NCI-H2081 (cell line): ENCODE data around the gene OR56A3.
A peak's percentile ranks its signal among the peaks of the same experiment; 100 is the strongest.
"Not testable (repeated sequence)": the region's sequence is repeated elsewhere in the genome, so short reads cannot be mapped to it uniquely, and the experiment has no call there.

Experiments used
- DNase-seq, 2 experiments: peaks; one replicate each; lab custom pipeline; 2025; lab: John Stamatoyannopoulos, UW

The OR56A3 gene, protein sequence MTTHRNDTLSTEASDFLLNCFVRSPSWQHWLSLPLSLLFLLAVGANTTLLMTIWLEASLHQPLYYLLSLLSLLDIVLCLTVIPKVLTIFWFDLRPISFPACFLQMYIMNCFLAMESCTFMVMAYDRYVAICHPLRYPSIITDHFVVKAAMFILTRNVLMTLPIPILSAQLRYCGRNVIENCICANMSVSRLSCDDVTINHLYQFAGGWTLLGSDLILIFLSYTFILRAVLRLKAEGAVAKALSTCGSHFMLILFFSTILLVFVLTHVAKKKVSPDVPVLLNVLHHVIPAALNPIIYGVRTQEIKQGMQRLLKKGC

GRCh38 chr11:5941951-5942350, at the start of gene OR56A3:
OR56A3 (plus strand) TSS chr11:5942251; CDS start chr11:5947347, 5,096 bp downstream.
- no peak for DNase-seq

DNA sequence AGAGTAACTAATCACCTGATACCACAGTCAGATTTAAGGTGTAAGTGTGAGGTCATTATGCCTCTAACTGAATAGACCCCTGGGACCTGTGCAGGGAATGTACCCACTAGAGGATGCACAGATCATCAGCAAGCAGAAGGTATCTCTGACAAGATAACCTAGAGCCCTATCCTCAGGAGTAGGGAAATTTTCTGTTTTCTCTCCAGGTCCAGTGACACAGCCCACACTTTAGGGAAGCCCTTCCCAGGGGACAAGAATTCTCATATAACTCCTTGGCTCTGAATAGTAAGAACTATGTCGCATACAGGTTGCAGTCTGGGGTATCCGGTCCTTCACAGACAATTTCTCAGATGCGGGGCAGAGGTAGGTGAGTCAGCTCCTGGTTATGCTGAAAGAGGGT, 49.1 kb upstream of the OR56A3 start, which contains the start of gene OR52E5:
Gene OR52E5, plus strand, starts transcription at position 301 of the 400 bp plus-strand sequence. CDS start 7,569 bp downstream, outside the sequence.
- no peak for DNase-seq

- no peak for DNase-seq
These were observed 42.5 kb upstream of the OR56A3 start for GRCh38 chr11:5899534-5899933.

DNA sequence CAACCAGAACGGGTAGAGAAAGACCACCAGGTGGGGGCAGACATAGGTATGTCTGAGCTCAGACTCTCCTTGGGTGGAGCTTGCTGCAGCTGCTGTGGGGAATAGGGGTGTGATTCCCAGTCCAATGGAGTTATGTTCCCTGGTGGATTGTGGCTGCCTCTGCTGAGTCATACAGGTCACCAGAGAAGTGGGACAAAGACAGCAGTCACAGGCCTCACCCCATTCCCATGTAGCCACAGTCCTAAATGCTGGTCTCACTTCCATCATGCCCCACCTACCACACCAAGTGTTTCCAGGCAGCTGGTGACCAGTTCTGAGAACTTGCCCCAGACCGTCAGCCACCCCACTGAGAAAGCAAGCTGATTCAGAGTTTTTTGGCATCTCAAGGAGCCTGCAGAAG, 31.5 kb upstream of the OR56A3 start:
- DNase-seq, result no peak

- DNase-seq, result no peak
These were observed 19.2 kb upstream of the OR56A3 start for GRCh38 chr11:5922749-5923426.

DNA sequence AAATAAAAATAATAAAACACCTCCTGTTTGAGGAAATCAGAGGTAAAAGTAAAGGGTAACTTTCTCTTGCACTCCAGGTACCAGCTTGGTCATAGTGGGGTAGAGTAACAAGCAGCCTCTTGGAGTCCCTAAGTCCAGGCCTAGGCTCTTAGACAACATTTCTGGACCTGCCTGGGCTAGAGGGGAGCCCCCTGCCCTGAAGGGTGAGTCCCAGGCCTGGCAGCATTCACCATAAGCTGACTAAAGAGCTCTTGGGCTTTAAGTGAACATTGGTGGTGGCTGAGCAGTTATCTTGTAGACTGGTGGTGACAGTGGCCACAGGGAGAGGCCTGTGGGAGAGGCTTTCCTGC, 18.6 kb upstream of the OR56A3 start:
- DNase-seq, result no peak

GRCh38 chr11:5923794-5924193, 18.3 kb upstream of the OR56A3 start:
- no peak for DNase-seq

DNA sequence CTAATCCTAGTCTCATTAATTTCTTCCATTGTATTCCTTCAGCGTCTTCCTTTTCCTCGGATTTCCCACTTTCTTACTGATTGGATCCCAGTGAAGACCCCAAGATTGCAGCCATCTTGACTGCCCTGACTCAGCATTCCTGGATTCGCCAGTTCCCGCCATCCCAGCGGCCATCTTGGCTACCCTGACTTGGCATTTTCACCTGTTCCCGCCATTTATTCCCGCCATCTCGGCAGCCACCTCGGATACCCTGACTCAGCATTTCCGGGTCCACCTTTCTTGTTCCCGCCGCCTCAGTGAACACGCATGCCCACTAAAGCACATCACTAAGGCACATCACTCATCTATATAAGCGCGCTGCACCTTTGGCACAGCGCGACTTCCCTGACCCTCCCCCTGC, 13.8 kb upstream of the OR56A3 start:
- DNase-seq, result no peak

- DNase-seq, result no peak
These were observed 13.2 kb upstream of the OR56A3 start for GRCh38 chr11:5928811-5929210.

GRCh38 chr11:5929571-5930368, 12.3 kb upstream of the OR56A3 start:
- DNase-seq, result no peak

- no peak for DNase-seq
These were observed 11.4 kb upstream of the OR56A3 start for GRCh38 chr11:5930614-5931013.

- DNase-seq, result no peak
These were observed 11.0 kb upstream of the OR56A3 start for GRCh38 chr11:5931061-5931460.

DNA sequence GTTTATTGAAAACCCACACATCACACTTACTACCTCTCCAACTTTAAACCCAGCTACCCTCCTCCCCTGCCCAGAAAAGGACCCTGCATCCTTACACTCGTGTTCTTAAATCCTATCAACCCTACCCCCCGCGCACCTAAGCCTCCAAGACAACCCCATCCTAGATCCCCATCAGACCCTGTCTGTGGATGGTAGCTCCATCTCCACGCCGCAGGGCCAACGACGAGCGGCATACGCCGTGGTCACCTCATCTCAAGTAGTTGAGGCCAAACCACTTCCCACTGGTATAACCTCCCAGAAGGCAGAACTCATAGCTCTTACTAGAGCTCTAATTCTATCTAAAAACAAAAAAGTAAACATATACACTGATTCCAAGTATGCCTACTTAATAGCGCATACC, 9.4 kb upstream of the OR56A3 start:
- no peak for DNase-seq

GRCh38 chr11:5933116-5933515, 8.9 kb upstream of the OR56A3 start:
- DNase-seq, result no peak

- peak; percentile 53 to 65 for DNase-seq
These were observed 4.0 kb upstream of the OR56A3 start for GRCh38 chr11:5937868-5938602.

DNA sequence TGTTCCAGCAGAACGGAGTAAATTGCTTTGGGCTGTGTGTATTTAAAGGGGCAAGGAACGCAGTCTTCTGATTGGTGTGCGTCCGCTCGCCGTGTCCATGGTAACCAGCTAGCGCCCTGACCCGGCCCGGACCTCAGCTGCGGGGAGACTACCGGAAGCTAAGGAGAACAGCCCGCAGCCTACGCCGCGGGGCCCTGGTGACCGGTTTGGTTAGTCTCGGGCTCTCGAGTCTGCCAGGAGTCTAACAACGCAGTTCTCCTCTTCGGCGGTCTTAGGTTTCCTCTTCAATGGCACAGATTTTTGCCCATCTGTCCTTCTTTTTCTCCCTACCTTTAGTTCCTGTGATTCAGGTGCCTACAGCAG, 3.5 kb upstream of the OR56A3 start:
- DNase-seq, result peak; percentile 41 to 52

GRCh38 chr11:5940748-5941147, 1.3 kb upstream of the OR56A3 start:
- no peak for DNase-seq

- no peak for DNase-seq
These were observed 13.5 kb downstream of the OR56A3 start for GRCh38 chr11:5955586-5955985.

DNA sequence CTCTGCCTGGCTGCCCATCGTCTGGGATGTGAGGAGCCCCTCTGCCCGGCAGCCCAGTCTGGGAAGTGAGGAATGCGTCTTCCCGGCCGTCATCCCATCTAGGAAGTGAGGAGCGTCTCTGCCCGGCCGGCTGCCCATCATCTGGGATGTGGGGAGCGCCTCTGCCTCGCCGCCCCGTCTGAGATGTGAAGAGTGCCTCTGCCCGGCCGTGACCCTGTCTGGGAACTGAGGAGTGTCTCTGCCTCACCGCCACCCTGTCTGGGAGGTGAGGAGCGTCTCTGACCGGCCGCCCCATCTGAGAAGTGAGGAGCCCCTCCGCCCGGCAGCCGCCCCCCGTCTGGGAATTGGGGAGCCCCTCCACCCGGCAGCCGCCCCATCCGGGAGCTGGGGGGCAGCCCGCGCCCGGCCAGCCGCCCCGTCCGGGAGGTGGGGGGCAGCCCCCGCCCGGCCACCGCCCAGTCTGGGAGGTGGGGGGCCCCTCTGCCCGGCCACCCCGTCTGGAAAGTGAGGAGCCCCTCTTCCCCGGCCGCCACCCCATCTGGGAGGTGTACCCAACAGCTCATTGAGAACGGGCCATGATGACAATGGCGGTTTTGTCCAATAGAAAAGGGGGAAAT, 18.8 kb downstream of the OR56A3 start:
- not testable (repeated sequence) for DNase-seq

- no peak for DNase-seq
These were observed 24.9 kb downstream of the OR56A3 start for GRCh38 chr11:5966958-5967357.

DNA sequence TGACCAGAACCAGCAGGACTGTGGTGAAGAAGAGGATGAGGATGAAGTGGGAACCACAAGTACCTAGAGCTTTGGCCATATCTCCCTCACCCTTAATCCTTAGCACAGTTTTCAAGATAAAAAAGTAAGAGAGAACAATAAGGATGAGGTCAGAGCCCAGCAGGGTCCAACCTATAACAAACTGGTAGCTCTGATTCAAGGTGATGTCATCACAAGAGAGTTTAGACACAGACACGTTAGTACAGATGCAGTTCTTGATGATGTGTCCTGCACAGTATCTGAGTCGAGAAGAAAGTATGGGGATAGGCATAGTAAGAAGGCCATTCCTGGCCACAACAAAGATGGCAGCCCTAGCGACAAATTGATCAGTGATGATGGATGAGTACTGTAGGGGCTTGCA, 25.7 kb downstream of the OR56A3 start:
- no peak for DNase-seq

- DNase-seq, result no peak
These were observed 26.3 kb downstream of the OR56A3 start, which contains the start of gene OR56A5 for GRCh38 chr11:5968394-5968793. OR56A5 (minus strand) TSS chr11:5968494; CDS start chr11:5968494, 0 bp downstream.
